ENCODE data around the gene CTTNBP2. TPM values are rescaled to one million over a fixed set of nuclear protein-coding genes. Genes with fewer than 3 reads are reported as not detected.

Gene CTTNBP2
- total RNA-seq, 4 donors from 2014 or later, result 2.6 to 6.2 (median 4.3) TPM

- Histone ChIP-seq H3K36me3 (no peaks in the 10 kb centered on the region), H3K27me3 (no peaks in the 10 kb centered on the region), H3K4me1 (no peaks in the 10 kb centered on the region), H3K27ac (no peak overlapping the region), H3K9me3 (no peaks in the 10 kb centered on the region), H3K4me3 (no peak overlapping the region)
- intact Hi-C loops (cut with DNase I; ENCODE audit: low total_unique reads) (no loop called here), in situ Hi-C loops (cut with MboI; ENCODE audit: low pct_ligation_motif_present in 1 of 4, low pct_unique_long_range_greater_than_20kb in 1 of 4, low sequenced_read_pairs in 3 of 4) (no loop called here)
- TF ChIP-seq EP300 (IDR thresholded peaks at IDR 0.05; ENCODE audit: low read depth) (no peak), POLR2AphosphoS5 (IDR thresholded peaks at IDR 0.05) (no peak), POLR2A (IDR thresholded peaks at IDR 0.05) (no peak), CTCF (IDR thresholded peaks at IDR 0.05) (no peak)
- DNase-seq, result no peak
- 62 to 77% methylated on average over 7 of the region's 7 CpGs for WGBS, 2 donors (ENCODE audit: low coverage in 1 of 2)
Measured at GRCh38 chr7:117816727-117817126, 56.5 kb downstream of the CTTNBP2 start.

- no peak overlapping the region for H3K4me3 ChIP-seq
- TF ChIP-seq CTCF (IDR thresholded peaks at IDR 0.05), result no peak
- TF ChIP-seq EP300 (IDR thresholded peaks at IDR 0.05; ENCODE audit: low read depth), result no peak
- no peak for TF ChIP-seq POLR2A (IDR thresholded peaks at IDR 0.05)
- no peaks in the 10 kb centered on the region for H3K36me3 ChIP-seq
- intact Hi-C loops (cut with DNase I; ENCODE audit: low total_unique reads), result no loop called here
- H3K27me3 ChIP-seq, result no peaks in the 10 kb centered on the region
- H3K4me1 ChIP-seq, result peaks cover 0 to 21% (median 0%) of the 10 kb centered on the region in 4 donors
- 92 to 100% methylated on average over 2 of the region's 2 CpGs for WGBS, 2 donors (ENCODE audit: low coverage in 1 of 2)
- in situ Hi-C loops (cut with MboI; ENCODE audit: low pct_ligation_motif_present in 1 of 4, low pct_unique_long_range_greater_than_20kb in 1 of 4, low sequenced_read_pairs in 3 of 4), result no loop called here
- H3K27ac ChIP-seq, result no peak overlapping the region
- no peaks in the 10 kb centered on the region for H3K9me3 ChIP-seq
- no peak for DNase-seq
Measured at GRCh38 chr7:117811696-117812095, 61.5 kb downstream of the CTTNBP2 start.

GRCh38 chr7:117810642-117811512, 62.4 kb downstream of the CTTNBP2 start:
- no peaks in the 10 kb centered on the region for H3K9me3 ChIP-seq
- peaks cover 0 to 21% (median 0%) of the 10 kb centered on the region in 4 donors for H3K4me1 ChIP-seq
- TF ChIP-seq POLR2AphosphoS5 (IDR thresholded peaks at IDR 0.05) (no peak), POLR2A (IDR thresholded peaks at IDR 0.05) (no peak), CTCF (IDR thresholded peaks at IDR 0.05) (no peak), EP300 (IDR thresholded peaks at IDR 0.05; ENCODE audit: low read depth) (no peak)
- intact Hi-C loops (cut with DNase I; ENCODE audit: low total_unique reads), result no loop called here
- H3K36me3 ChIP-seq, result no peaks in the 10 kb centered on the region
- H3K4me3 ChIP-seq, result no peak overlapping the region
- no peak for DNase-seq
- in situ Hi-C loops (cut with MboI; ENCODE audit: low pct_ligation_motif_present in 1 of 4, low pct_unique_long_range_greater_than_20kb in 1 of 4, low sequenced_read_pairs in 3 of 4), result no loop called here
- H3K27ac ChIP-seq, result no peak overlapping the region
- H3K27me3 ChIP-seq, result no peaks in the 10 kb centered on the region
- WGBS, 2 donors (ENCODE audit: low coverage in 1 of 2), result 84 to 86% methylated on average over 6 of the region's 6 CpGs

GRCh38 chr7:117809958-117810357, 63.3 kb downstream of the CTTNBP2 start:
- Histone ChIP-seq H3K36me3 (no peaks in the 10 kb centered on the region), H3K4me3 (no peak overlapping the region), H3K9me3 (no peaks in the 10 kb centered on the region), H3K27ac (no peak overlapping the region), H3K27me3 (no peaks in the 10 kb centered on the region), H3K4me1 (peaks cover 0 to 21% (median 0%) of the 10 kb centered on the region in 4 donors)
- 67 to 78% methylated on average over 3 of the region's 3 CpGs for WGBS, 2 donors (ENCODE audit: low coverage in 1 of 2)
- TF ChIP-seq CTCF (IDR thresholded peaks at IDR 0.05) (no peak), POLR2A (IDR thresholded peaks at IDR 0.05) (no peak), EP300 (IDR thresholded peaks at IDR 0.05; ENCODE audit: low read depth) (no peak), POLR2AphosphoS5 (IDR thresholded peaks at IDR 0.05) (no peak)
- intact Hi-C loops (cut with DNase I; ENCODE audit: low total_unique reads), result no loop called here
- in situ Hi-C loops (cut with MboI; ENCODE audit: low pct_ligation_motif_present in 1 of 4, low pct_unique_long_range_greater_than_20kb in 1 of 4, low sequenced_read_pairs in 3 of 4), result no loop called here
- no peak for DNase-seq

Data from transverse colon (tissue), 4 donors.